Activated CD8-positive, alpha-beta memory T cell treated with anti-CD3 and anti-CD28 coated beads for 48 hours (primary cell): ENCODE results near the gene VAT1L.
"Not testable (repeated sequence)": the region's sequence is repeated elsewhere in the genome, so short reads cannot be mapped to it uniquely, and the experiment has no call there.

ENCODE experiments used
- DNase-seq, 3 experiments: peaks; one replicate each; pipeline ENCODE4 v3.0.0-alpha.2; 2020; ENCODE audit warnings: low read depth in 2 of 3, low spot score in 2 of 3

VAT1L gene

DNA sequence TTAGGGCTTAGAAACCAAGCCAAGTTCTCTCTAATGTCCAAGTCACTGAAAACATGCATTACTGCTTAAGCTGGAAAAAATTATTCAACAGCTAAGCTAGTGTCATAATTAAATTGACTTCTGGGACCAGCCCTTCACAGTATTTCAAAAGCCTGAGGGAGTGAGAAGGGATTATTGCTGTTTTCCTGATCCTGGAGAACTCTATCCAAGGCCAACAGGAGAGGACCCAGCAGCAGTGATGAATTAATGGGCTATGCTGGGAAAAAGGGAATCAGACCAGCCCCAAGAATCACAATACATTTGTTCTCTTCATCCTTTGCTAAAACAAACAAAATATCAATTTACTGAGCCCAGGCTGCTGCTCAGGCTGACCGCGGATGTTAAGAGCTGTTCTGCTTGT, 199.4 kb downstream of the VAT1L start:
- DNase-seq: no peak

DNA sequence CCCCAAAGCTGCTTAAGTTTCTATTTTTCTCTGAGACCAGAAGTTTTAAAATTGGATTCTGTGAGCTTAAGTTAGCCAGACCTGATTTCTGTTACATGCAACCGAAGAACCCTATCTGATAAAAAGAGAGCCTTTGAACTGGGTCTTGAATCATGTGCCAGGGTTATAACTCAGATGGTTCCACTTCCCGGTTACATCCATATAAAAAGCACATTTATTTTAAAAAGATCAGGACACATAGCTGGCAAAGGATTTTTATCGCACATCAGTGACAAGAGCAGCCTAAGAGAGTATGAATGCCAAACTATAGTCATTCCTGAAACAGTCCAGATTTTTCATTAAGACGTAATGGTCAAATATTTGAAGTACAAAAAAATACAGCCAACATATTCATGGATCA, 201.5 kb downstream of the VAT1L start:
- DNase-seq: no peak

DNA sequence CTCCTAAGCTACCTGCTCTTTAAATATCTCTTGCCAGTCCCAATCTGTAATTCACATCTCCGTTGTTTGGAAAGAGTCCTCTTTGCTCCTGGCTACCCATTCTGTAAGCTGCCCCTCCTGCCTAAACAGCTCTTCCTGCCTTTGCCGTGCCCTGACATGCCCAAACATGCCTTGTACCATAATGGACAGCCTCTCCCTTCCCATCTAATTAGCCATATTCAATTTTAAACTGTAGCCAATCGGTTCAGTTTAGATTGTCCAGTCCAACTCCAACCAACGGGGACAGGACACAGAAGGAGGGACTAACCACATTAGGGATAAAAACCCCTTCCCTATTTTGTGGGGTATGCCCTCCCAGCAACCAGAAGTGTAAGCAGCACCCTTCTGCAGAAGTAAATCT, 203.3 kb downstream of the VAT1L start:
- DNase-seq: no peak

DNA sequence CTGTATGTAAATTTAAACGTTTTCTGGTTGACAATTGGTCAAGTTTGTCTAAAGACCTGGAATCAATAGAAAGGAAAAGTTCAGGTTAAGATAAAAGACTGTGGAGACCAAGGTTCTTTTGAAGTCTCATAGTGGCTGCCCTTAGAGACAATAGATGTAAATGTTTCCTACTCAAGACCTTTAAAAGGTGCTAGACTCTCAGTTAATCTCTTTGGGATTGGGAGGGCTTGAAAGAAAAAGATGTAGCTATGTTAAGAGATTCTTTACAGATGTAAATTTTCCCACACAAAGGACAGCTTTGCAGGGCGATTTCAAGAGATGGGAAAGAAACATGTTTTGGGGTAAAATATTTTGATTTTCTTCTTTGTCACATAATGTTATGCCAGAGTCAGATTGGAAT, 204.0 kb downstream of the VAT1L start:
- DNase-seq: not testable (repeated sequence)

DNA sequence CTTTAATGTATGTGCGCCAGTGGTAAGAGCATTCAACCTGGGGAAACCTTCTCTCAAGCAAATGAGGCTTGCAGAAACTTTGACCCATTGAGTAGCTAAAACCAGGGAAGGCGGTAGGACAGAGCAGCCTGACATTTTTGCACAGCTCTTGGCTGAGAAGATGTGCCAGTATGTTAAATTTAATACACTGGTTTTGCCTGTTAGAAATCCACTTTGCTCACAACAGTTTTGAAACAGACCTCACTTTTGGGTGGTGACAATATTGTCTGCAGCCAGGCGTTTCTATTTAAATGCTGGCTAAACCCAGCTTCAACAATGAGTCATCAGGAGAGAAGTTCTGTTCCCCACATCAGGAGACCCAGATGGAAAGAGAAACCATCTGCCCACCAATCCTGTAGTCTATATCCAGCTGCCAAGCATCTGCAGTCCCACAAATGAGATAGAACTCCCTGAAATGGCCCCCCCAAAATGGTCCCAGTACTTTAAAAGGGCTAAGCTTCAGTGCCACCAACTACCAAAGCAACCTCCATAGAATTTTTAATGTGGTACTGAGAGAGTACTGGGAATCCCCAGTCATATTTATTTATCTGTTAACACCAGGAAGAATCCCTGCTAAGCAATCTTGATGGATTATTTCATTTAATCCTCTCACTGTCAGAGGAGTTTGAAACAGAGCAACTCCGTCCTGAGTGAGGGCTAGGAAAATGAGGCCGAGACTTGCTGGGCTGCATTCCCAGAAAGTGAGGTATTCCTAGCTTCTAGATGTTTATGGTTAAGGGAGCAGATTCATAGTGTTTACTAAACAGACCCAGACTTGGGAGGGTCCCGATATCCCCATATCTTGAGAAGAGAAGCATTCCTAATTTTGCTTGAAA, 205.0 kb downstream of the VAT1L start:
- no peak for DNase-seq

DNA sequence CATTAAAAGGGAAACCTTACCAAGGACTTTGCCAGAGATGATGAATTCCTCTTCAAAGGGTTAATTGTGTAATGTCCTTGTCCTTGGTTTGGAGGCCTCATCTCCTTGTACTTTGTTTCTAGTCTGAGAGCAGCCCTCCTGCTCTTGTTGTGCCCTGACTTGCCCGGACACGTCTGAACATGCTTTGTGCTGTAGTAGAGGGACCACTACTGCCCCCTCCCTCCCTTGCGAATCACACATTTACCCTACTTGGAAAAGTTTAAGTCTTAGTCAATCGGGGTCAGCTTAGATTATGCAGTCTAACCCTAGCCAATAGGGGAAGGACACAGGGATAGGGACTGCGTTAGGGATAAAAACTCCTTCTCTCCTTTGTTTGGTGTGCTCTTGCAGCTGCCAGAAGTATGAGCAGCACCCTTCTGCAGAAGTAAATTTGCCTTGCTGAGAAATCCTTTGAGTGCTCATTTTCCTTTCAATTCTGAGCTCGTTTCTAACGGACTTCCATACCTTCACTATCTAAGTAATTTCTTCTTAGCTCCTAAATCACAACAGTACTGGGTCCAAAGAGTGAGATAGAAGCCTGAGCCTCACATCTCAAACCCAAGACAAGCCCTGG, 207.6 kb downstream of the VAT1L start:
- no peak for DNase-seq

DNA sequence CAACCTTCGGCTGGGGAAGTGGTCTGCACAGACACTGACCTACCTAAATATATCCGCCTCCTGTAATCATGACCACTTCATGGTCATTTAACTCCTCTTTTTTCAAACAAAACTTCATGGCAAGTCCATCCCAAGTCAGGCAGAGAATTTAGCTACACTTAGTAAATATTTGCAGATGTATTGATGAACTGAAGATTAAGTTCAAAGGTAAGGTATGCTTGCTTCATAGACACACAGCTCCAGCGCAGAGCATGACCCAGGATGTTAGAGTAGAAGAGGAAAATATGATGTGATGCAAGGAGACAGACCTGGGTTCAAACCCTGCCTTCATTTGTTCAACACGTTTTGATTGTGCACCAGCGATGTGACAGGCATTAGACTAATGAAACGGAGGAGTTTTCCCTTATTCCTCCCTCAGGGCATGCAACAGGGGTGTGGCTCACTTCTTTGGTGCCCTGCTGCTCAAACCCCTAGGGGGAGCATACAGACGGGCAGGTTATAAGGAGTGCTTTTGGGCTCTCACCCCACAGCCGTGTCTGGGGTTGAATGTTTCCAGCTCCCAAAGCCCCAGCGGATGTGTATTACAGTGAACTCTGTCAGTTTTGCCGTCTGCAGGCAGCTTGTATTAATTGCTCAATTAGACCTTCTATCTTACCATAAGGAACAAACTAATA, 210.1 kb downstream of the VAT1L start:
- no peak for DNase-seq

DNA sequence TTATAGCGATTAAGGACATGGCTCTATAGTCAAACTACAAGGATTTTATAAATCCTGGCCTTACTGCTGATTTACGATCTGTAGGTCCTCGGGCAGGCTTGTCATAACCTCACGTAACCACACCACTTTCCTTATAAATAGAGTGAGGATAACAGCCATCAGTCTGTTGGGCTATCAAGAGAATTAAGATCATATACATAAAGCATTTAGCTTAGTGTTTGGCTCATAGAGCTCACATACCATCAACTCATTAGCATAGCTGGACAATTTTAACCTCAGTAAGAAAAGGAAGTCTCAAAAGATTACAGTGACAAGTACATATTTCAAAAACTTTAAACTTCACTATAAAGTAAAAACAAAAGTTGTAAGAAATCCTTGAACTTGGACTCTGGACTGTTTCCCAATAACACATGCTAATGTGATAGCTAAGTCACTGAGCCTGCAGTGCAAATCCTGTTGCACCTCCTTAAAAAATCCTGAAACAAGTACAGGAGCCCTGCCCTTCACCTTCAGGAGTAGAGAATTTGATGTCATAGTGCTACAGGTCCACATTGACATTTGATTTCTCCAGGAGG, 213.2 kb downstream of the VAT1L start:
- DNase-seq: no peak

DNA sequence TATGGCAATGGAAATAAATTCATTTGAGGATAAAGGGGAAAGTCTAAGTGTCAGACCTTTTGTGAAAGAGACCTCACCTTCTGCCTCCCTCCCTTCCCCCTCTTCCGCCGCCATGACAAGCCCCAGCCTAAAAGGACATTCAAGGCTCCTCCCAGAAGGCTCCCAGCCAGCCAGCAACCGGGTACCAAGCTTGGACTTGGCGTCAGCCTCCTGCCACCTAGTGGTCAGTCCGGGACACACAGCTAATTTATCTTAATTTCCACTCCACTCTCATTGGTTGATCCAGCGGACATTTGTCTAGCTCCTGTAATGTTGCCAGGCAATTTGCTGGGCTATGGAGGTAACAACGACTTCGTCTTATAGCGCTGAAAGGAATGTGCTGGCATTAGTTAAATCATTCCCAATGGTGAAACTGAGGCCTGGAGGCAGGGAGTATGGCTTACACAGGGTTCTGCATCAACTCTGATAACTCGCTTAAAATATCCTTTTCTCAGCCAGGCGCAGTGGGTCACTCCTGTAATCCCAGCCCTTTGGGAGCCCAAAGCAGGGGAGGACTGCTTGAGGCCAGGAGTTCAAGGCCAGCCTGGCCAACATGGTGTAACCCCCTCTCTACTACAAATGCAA, 214.7 kb downstream of the VAT1L start:
- DNase-seq: peak; percentile 32 to 59 (median 51)

DNA sequence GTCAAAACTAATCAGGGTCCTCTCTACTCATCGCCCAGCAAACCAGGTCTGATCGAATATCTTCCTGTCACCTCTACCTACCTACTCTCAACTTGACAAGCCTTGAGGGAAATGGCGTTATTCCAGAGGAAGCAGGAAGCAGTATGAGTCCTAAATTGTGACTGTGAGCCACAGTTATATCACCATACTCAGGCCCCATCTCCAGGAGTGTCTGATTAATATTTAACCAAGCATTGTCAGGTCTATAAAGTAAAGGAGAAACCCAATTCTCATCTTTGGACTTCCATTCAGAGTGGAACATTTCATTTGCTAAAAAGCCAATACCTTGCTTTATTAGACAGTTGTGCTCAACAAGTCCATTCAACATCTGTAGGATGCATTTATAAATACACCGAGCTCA, 216.2 kb downstream of the VAT1L start:
- no peak for DNase-seq

DNA sequence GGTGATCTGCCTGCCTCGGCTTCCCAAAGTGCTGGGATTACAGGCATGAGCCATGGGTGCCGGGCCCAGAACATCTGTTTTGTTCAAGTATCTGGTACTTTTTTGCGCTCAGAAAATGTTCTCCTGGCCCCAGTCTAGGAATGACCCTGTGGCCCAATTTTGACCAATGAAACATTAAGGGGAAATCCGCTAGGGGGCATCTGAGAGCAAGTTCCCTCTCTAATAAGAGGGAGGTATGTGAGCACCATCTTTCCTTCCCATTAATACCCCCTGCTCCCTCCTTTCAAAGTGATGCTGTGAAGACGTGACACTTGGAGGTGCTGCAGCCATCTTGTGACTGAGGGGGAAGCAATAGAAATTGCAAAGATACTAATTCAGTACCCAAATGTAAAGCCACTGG, 217.5 kb downstream of the VAT1L start:
- DNase-seq: no peak

DNA sequence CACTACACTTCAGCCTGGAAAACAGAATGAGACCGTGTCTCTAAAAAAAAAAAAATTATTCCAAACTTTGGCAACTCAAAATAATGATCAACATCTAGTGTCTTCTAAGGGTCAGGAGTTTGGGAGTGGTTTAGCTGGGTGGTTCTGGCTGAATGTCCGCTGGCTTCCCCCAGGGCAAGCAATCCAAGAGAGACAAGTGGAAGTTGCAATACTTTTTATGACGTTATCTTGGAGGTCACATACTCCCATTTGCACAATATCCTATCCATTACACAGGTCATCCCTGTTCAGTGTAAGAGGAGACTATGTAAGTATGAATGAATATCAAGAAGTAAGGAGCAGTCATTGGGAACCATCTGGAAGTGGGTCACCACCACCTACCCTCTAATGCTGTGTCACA, 218.8 kb downstream of the VAT1L start:
- no peak for DNase-seq

DNA sequence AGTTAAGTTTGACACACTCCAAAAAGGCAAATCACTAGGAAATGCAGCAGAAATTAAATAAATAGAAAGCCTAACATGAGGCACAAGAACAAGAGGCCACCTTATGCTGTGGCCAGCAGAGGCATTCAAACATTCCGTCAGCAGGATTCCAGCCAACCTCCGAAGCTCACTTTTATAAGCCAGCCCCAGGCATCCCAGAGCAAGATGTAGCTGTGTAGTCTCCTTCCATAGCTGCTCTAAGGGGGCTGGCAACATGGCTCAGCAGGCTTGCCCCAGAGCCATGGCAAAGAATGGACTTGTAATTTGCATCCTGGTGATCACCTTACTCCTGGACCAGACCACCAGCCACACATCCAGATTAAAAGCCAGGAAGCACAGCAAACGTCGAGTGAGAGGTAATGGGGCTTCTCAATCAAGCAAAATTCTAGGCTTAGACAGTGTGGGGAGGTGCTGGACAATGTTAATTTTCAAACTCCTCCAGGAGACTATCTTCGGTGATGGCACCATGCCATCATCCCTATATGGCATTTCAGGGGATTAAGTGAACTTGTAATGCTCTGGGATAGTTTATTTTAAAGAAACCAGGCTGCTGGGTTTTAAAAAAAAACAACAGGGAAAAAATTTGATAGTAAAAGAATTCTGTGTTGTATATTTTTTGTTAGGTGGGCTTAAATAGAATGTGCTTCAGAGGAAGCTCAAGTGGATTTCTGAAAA, 234.1 kb downstream of the VAT1L start, which contains the start of gene CLEC3A:
CLEC3A (plus strand) TSS at position 202 of the 714 bp plus-strand sequence; CDS start at position 281, 79 bp downstream.
- no peak for DNase-seq

DNA sequence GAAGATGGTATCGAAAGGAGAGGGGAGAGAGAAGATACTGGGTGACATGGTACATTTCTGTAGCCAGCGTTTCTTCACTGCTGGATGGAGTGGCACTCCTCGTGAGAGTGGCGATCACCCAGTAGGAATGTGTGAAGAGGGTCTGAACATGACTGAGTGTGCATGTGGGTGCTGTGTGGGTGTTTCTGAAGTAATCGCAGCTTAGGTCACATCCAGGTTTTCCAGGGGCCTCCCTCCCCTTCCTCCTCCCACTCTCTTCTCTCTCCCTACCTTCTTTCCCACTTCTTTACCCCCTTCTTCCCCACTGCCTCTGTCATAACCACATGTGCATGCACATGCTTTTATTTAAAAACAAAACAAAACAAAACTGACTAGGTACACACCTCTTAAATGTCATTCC, 235.8 kb downstream of the VAT1L start:
- no peak for DNase-seq

DNA sequence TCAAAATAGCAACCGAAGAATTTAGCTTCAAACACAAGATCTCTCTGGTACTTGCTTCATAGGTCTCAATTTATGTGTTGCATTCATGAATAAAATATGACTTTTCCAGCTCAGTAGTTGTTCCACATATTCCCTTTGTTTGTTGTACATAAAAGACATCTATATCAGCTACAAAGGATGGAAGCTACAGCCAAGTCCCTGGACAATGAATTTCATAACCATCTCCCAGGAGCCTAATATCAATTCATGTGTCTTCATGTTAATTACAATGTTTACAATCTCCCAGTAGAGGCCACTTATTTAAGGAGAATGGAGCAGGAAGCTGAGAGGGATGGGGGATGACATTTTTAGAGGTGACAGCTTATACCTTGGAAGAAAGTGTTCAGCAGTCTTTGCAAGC, 237.3 kb downstream of the VAT1L start:
- no peak for DNase-seq

DNA sequence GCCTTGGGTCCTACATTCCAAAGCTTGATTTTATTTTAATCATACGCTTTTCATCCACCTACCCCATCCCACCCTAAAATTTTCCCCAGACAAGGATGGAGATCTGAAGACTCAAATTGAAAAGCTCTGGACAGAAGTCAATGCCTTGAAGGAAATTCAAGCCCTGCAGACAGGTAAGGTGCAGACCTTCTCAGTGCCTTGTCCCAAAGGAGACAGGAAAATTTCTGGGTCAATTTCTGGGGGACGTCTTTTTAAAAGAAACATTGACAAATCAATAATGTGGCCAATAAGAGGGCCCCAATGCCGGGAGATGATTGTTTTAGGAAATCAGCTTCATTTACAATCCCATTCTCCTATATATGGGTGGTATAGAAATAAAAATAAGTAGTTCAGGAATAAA, 239.7 kb downstream of the VAT1L start:
- no peak for DNase-seq
